HG03159 (cell line): ENCODE measurements around the gene CFAP46.
"Not testable (repeated sequence)": the region's sequence is repeated elsewhere in the genome, so short reads cannot be mapped to it uniquely, and the experiment has no call there.

Experiments
- ATAC-seq: cut with Tn5 transposase; IDR thresholded peaks from one replicate; pipeline ENCODE4 v1.9.1; 2021; ENCODE audit warnings: mild to moderate bottlenecking, moderate library complexity; ENCODE audit not compliant: unreplicated experiment

Gene CFAP46

DNA sequence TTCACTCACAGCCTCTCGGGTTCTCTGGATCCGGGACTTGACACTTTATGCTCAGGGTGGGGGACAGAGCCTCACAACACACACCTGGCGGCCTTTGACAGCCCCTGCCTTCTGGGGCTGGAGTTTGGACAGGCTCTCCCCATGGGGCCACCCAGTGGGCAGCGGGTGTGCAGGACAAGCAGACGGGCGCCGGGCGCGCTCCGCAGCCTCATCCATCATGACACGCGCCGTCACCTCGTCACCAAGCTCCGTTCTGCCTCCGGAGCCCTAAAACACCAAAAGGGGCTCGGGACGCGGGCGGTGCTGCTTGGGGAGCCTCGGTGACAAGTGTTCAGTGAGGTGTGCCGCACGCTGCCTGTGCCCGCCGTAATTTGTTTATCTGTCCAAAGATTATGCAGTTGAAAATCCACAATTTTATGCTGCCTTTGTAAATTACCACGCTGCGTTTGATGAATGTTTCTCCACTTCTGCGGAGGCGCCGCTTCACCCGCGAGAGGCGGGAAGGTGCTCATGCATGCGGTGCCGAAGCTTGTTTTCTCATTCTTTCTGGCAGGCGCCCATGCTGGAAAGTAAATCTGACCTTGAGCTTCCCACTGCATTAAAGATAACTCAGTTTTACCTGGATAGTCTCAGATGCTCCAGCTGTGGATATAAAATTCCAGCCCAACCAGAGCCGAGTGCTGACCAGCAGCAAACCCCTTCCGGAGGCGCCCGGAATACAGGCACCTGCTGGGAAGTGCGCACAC is 162.6 kb downstream of the CFAP46 start:
- ATAC-seq: no peak

DNA sequence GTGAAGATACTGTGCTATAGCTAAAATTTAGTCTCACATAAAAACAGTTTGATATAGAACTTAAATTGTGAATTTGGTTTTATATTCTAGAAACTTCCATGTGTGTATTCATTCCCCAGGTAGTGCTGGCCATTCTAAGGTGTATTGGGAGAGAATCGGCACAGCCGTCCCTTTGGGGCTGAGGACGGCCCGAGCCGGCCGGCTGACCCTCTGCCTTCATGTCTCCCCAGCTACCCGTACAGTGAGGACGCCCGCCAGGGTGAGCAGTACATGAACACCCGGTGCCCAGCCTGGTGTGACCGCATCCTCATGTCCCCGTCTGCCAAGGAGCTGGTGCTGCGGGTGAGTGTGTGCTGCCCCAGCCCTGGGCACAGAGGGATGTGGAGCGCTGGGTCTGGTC is 164.9 kb downstream of the CFAP46 start:
- ATAC-seq: no peak

DNA sequence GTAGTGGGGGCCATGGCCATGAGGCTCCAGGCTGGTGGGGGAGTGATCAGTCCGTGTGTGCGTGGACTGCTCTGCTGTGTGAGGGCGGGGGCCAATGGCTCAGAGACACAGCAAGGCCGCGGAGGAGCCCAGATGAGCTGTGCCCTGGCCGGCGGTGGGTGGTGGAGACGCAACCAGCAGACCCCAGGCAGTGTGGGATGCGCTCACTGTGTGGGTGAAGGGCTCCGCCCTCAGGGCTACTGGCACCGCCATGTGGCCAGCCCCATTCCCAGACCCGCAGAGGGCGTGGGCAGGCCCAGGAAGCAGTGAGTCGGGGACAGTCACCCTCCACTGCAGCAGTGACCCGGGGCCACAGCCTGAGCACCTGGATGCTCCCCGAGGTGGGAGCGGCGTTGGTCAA is 165.5 kb downstream of the CFAP46 start:
- no peak for ATAC-seq

DNA sequence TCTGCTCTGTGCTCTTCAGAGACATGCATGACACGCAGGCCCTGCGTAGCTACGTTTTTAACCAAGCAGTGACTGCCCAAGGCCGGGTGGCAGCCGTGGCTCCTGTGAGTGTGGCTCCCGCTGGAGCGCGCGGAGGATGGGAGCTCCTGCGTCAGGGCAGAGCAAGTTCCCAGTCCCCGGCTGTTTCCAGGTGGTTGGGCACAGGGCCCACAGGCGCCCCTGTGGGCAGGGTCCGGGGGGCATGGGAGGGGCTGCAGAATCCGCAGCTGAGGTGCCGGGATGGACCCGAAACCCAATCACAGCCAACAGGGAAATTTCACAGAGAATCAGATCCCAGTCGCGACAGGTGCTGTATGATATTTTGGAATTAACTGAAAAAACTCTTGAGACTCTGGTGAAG is 166.2 kb downstream of the CFAP46 start:
- ATAC-seq: no peak

DNA sequence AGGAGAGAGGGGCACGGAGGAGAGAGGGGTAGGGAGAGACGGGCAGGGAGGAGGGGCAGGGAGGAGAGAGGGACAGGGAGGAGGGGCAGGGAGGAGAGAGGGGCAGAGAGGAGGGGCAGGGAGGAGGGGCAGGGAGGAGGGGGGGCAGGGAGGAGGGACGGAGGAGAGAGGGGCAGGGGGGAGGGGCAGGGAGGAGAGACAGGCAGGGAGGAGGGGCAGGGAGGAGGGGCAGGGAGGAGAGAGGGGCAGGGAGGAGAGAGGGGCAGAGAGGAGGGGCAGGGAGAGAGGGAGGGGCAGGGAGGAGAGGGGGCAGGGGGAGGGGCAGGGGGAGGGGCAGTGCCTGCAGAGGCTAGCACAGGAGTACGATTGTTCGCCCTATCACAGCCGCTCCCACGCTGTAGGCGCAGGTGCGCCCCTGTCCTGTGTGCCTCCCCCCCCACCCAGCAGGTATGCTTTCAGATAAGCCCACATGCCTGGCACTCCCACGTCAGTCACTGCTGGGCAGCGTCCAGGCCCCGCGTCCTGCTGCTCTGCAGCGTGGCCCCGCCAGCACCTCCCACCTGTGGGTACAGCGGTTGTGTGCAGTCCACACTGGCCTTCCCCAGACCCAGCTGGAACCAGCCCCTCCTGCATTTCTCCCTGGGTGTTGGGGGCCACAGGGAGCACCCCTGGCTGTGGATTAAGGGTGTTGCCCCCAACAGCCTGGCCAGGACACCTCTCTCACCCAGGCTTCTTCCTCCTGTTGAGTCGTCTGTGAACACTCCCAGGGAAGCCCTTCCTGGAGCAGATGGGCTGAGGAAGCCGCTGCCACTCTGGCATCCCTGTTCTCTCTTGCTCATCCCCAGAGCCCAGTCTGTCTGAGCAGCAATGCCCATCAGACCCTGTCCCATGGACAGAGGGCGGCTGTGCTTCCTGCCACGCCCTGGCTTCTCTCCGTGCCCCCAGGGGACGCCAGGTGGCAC is 167.2 kb downstream of the CFAP46 start:
- ATAC-seq: no peak

DNA sequence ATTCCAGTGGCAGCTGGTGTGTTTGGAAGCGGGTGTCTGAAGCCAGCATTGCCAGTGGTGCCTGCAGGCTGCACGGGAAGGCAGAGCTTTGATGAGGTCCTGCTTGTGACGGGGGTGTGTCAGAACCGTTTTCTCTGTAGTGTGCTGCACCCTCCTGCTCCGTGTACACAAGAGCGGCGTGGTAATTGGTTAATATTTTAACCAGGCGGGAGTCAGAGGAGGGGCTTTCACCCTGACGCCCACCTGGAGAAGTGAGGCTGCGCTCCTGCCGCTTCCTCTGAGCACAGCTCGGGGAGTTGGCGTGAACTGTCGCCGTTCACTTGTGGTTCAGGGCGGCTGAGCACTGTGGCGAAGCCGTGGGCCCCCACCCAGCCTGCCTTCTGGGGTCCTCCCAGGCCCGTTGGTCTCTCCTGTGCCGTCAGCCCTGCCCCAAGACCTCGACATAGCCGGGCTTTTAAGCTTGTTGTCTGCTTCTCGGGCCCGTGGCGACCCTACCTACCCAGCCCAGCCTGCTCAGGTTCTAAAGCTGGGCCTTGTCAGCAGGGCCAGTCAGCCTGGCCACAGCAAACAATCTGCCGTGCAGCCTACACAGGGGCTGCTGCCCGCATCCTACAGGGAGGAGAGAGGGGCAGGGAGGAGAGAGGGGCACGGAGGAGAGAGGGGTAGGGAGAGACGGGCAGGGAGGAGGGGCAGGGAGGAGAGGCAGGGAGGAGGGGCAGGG is 168.0 kb downstream of the CFAP46 start:
- no peak for ATAC-seq

DNA sequence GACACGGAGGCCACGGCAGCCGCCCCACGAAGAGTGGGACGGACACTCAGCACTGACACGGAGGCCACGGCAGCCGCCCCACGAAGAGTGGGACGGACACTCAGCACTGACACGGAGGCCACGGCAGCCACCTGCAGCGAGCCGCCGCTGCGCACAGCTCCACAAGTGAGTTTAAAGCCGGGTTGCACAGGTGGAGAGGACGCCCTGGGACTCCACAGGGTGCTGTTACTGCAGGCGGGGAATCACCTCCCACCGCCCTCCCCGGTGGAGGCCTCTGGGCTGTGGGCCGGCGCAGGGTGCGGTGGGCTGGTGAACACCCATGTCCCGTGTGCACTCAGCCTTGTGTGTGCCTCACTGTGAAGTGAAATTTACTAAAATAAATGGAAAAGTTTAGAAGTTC is 169.6 kb downstream of the CFAP46 start:
- ATAC-seq: not testable (repeated sequence)

DNA sequence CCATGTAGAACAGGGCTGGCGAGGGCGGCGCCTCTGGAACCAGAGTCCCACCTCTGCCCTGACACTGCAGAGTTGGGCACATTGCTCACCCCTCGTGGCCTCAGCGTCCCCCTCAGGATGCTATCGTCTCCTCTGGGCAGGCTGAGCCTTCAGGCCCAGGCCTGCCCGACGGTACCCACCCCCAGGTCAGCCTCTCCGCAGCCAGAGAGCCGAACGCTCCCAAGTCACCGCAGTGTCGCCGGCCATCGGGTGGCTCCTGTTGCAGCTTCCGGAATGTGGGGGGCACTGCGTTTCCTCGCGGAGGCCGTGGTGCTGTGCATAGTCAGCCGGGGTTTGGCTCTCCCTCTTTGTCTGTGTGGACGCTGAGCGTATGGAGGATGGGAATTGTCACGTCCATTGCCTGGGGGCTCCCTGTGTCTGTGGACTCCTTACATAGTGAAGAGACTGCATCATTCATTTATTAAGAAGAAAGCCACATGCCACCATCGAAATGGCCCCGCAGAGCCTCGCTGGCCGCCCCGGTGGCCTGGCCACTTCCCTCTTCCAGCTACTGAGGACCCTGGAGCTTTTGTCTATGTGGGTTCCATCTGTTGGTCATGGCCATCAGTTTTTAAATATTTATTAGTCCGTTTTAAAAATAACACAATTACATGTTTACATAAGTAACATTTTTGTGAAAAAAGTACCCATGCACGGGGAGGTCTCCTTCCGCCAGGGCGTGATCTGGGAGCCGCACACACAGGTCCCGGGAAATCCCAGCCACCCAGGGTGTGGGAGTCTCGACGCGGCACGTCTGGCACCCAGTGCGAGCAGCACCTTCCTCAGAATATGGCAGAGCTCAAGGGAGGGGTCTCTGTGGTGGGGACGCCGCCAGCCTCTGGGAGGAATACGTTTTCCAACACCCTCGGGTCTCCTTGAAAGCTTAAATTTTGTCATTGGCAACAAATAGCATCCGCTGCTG is 172.0 kb downstream of the CFAP46 start:
- no peak for ATAC-seq

DNA sequence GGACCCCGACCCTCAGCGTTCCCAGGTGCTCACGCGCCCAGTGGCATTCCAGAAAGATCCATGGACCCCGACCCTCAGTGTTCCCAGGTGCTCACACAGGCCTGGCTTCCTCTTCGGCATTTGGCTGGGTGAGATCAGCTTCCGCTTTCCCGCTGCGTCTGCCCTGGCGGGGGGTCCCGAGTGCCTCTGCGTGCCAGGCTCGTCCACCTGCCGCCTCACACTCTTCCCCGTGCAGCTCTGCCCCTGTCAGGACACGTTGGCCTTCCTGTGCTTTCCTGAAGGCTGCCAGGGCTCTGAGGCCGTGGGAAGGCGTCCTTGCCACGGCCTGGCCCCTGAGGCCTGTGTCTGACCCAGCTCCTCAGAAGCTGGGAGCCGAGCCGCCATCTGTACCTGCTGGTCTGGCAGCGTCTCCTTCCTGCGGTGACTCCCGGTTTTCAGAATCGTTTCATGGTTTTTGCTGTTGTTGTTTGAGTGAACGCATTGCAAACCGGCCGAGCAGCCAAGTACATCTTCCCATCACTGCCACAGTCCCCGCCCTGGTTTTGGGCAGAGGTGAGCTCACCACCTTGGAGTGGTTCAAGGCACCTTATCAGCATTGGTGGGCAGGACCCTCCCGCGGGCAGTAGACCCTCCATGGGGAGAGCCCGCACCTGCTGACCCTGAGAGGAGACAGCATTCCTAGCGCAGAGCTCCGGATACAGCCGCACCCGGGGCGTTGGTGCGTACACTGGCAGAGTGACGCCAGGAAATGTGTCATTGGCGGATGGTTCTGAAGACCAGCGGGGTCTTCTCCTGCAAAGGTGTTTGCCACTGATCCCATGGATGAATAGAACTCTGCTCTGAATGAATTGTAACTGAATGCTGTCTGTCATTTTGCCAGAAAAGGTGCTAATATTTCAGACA is 173.8 kb downstream of the CFAP46 start:
- ATAC-seq: no peak

DNA sequence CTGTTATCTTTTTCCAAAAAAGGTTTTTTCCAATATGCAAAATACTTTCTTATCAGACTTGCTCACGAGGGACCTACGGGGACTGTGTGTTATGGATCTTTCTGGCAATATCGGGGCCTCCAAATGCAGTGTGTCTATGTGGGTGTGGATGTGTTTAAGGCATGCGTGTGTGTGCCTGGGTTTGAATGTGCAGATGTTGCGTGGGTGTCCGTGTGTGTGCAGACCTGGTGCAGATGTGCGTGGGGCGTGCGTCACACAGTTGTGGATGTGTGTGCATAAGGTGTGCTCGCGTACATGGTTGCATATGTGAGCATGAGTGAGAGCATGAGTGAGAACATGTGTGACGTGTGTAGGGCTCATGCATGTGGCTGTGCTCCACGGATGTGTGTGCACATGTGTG is 176.1 kb downstream of the CFAP46 start:
- ATAC-seq: no peak

DNA sequence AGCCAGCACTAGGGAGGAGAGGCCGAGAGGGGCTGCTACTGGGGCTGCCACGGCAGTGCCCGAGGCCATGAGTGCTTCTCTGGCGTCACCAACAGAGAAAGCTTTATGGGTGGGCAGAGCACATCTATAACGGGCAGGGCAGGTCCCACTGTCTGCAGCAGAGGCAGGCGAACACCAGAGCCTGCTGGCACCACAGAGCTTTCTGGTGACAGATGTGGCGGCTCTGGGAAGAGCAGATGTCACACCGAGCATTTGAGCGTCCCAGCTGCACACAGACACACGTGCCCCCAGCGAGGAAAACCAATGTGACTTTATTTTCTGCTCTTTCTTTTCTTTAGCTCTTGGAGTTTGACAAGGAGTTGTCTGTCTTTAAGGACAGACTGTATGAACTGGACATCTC is 176.9 kb downstream of the CFAP46 start:
- no peak for ATAC-seq

DNA sequence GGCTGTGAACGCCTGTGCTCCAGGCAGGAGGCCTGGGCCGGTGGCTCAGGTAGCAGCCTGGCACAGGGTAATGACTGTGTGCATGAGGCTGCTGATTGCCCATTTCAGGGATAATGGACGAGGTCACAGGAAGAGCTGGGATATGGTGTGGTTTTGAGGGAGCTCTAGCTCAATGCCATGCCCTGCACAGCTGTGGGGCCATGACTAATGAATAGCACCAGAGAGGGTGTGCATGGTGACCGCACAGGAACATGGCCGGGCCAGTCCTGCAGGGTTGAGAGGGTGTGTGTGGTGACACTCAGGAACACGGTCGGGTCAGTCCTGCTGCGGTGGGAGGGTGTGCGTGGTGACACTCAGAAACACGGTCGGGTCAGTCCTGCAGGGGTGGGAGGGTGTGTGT is 178.3 kb downstream of the CFAP46 start:
- ATAC-seq: no peak

DNA sequence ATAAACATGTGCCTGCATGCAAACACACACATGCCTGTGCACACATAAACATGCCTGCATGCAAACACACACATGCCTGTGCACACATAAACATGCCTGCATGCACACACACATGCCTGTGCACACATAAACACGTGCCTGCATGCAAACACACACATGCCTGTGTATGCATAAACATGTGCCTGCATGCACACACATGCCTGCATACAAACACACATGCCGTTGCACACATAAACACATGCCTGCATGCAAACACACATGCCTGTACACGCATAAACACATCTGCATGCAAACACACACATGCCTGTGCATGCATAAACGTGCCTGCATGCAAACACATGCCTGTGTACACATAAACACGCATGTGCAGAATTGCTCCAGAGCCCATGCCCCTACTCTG is 178.8 kb downstream of the CFAP46 start:
- ATAC-seq: no peak

DNA sequence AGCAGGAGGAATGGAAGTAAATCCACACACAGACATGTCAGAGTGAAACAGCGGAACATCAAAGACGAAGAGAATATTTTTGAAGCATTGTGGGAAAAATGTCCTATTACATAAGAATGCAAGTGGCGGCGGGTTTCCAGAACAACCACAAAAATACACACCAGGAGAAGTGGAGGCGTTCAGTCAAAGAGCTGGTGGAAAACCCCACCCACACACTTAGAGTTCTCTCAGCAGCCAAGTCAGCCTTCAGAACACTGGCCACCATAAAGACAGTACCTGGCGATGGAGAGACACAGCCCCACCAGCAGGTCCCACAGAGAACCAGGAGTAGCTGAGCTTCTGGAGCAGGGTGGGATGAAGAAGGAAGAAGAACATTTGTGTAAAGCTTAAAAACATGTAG is 180.1 kb downstream of the CFAP46 start:
- no peak for ATAC-seq

DNA sequence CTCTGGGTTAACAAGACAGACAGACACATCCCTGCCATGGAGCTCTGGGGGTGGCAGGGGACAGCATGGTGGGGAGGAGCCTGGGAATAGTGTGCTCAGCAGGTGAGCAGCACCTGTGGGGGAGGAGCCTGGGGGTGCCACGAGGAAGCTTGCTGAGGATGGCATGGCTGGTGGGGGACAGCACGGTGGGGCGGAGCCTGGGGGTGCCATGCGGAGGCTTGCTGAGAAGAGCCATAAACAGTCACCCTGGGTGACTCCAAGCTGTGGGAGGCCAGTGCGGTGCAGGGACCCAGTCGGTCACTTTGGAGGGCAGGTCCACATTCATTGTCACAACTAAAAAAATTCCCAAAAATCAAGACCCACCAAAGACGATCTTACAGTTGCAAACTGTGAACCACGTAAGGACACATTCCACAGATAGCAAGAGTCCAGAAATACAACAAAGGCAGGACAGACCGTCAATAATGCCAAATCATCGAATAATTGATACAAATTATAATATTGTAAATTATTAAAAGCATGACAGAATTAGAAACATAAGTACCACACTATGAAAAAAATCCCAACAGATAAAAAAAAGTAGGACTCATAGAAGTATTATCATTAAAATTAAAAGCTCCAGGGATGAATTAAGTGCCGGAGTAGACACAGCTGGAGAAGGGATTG is 180.8 kb downstream of the CFAP46 start:
- ATAC-seq: no peak

DNA sequence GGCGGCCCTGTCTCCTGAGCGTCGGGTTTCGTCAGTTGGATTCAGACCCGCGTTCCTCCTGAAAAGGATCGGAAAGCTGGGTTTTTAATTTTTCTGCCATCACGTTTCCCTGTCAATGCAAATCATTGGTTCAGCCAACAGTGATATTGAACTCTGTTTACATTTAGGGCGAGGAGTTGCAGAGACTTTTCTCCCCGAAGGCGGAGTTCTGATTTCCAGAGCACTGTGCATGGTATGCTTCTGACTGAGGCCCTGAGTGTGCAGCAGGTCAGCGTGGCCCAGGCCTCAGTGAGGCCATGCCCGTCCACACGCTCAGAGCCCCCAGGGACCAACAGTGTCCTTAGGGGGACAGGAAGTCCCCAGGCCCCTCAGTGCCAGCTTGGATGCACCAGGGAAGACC is 183.5 kb downstream of the CFAP46 start:
- ATAC-seq: no peak
